22Rv1 (cell line): ENCODE data around the gene KIR2DL1.
"Not testable (repeated sequence)": the region's sequence is repeated elsewhere in the genome, so short reads cannot be mapped to it uniquely, and the experiment has no call there.

Experiments used
- H3K27ac ChIP-seq: fragments of 450-650 bp; 2 replicates; pipeline ENCODE4 v1.5.1; 2017
- CTCF ChIP-seq: fragments of 450-650 bp; IDR thresholded peaks from 2 replicates; pipeline ENCODE4 v1.5.1; 2017; ENCODE audit warnings: mild to moderate bottlenecking
- ZFX ChIP-seq: fragments of 450-650 bp; IDR thresholded peaks from 2 replicates; pipeline ENCODE4 v1.6.1; 2017; ENCODE audit warnings: antibody characterized with exemption, borderline replicate concordance

Gene KIR2DL1

GRCh38 chr19:54775095-54775815 lies 5.7 kb downstream of the KIR2DL1 start:
- H3K27ac ChIP-seq: not testable (repeated sequence)

- H3K27ac ChIP-seq: not testable (repeated sequence)
Measured at GRCh38 chr19:54775830-54776229, 6.2 kb downstream of the KIR2DL1 start.

- not testable (repeated sequence) for H3K27ac ChIP-seq
Measured at GRCh38 chr19:54777851-54778250, 8.3 kb downstream of the KIR2DL1 start.

- not testable (repeated sequence) for H3K27ac ChIP-seq
Measured at GRCh38 chr19:54778896-54779295, 9.3 kb downstream of the KIR2DL1 start.

GRCh38 chr19:54782916-54783315 lies 13.3 kb downstream of the KIR2DL1 start:
- H3K27ac ChIP-seq: not testable (repeated sequence)

GRCh38 chr19:54786091-54786723 lies 16.6 kb downstream of the KIR2DL1 start:
- H3K27ac ChIP-seq: not testable (repeated sequence)

- not testable (repeated sequence) for H3K27ac ChIP-seq
Measured at GRCh38 chr19:54788154-54788553, 18.6 kb downstream of the KIR2DL1 start.

GRCh38 chr19:54790711-54791110 lies 21.1 kb downstream of the KIR2DL1 start:
- TF ChIP-seq CTCF (no peak), ZFX (no peak)
- no peak overlapping the region for H3K27ac ChIP-seq

- no peak overlapping the region for H3K27ac ChIP-seq
- TF ChIP-seq ZFX (no peak), CTCF (no peak)
Measured at GRCh38 chr19:54791476-54791875, 21.9 kb downstream of the KIR2DL1 start.

- no peak for TF ChIP-seq ZFX
- TF ChIP-seq CTCF: no peak
- H3K27ac ChIP-seq: no peak overlapping the region
Measured at GRCh38 chr19:54792814-54793213, 23.2 kb downstream of the KIR2DL1 start.

- TF ChIP-seq ZFX (no peak), CTCF (no peak)
- H3K27ac ChIP-seq: no peak overlapping the region
Measured at GRCh38 chr19:54795758-54796157, 26.2 kb downstream of the KIR2DL1 start.
